ENCODE results near the gene LRMDA.

DNA sequence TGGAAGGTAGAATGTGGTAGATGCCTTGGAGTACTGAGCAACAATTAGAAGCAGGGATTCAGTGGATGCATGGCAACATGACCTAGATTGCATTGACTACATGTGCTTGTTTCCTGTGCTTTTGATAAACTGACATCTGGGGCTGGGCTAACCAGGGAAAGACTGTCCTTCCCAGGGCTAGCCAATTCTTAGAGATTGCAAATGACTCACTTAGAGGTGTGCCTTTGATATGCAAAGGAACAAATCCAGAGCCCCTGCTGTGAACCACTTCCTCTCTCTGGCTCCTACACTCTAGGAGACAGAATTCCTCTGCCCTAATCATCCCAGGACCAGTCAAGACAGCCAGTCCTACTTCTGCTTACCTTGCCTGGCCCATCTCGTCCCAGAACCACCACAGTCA lies 651.5 kb downstream of the LRMDA start:
- TF ChIP-seq, protein P1, sequence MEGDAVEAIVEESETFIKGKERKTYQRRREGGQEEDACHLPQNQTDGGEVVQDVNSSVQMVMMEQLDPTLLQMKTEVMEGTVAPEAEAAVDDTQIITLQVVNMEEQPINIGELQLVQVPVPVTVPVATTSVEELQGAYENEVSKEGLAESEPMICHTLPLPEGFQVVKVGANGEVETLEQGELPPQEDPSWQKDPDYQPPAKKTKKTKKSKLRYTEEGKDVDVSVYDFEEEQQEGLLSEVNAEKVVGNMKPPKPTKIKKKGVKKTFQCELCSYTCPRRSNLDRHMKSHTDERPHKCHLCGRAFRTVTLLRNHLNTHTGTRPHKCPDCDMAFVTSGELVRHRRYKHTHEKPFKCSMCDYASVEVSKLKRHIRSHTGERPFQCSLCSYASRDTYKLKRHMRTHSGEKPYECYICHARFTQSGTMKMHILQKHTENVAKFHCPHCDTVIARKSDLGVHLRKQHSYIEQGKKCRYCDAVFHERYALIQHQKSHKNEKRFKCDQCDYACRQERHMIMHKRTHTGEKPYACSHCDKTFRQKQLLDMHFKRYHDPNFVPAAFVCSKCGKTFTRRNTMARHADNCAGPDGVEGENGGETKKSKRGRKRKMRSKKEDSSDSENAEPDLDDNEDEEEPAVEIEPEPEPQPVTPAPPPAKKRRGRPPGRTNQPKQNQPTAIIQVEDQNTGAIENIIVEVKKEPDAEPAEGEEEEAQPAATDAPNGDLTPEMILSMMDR (CRISPR knock-in tag; IDR thresholded peaks at IDR 0.05), result no peak
- no peak for TF ChIP-seq SOX6 (IDR thresholded peaks at IDR 0.05)
- TF ChIP-seq SOX6 (CRISPR knock-in tag; IDR thresholded peaks at IDR 0.05), result no peak
- no peak for TF ChIP-seq FOXA1 (IDR thresholded peaks at IDR 0.05)
- TF ChIP-seq FOXA1 (CRISPR knock-in tag; IDR thresholded peaks at IDR 0.05), result no peak
- no peak for TF ChIP-seq KAT8 (CRISPR knock-in tag; IDR thresholded peaks at IDR 0.05)
- no peak for TF ChIP-seq MAZ (IDR thresholded peaks at IDR 0.05; ENCODE audit: borderline replicate concordance, low read depth, low read length)
- no peak for TF ChIP-seq MAZ (CRISPR knock-in tag; IDR thresholded peaks at IDR 0.05; ENCODE audit: low read depth)
- no peak for TF ChIP-seq ZNF24 (IDR thresholded peaks at IDR 0.05)
- no peak for TF ChIP-seq KLF16 (CRISPR knock-in tag; IDR thresholded peaks at IDR 0.05)
- TF ChIP-seq, protein P2, sequence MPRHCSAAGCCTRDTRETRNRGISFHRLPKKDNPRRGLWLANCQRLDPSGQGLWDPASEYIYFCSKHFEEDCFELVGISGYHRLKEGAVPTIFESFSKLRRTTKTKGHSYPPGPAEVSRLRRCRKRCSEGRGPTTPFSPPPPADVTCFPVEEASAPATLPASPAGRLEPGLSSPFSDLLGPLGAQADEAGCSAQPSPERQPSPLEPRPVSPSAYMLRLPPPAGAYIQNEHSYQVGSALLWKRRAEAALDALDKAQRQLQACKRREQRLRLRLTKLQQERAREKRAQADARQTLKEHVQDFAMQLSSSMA (CRISPR knock-in tag; IDR thresholded peaks at IDR 0.05), result no peak

Measured in HepG2 (cell line).